ENCODE measurements around the gene ABAT. TPM values are rescaled to one million over a fixed set of nuclear protein-coding genes. Genes with fewer than 3 reads are reported as not detected.

ABAT gene
- total RNA-seq, 6 experiments from 2014 or later = 160 to 378 (median 305) TPM

DNA sequence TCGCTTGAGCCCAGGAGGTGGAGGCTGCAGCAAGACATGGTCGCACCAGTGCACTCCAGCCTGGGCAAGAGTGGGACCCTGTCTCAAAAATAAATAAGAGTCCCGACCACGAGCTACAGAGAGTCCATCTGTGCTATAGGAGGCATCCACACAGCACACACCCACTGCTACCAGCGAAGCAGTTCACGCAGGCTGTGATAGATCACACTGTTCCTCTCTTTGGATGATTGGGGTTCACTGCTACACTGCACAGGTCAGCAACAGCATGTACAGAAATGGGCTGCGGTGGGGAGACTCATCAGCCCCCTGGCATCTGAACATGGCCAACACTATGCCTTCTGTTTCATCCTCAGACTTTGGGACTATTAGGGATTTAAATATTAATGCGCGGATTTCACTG is 157.0 kb downstream of the ABAT start:
- WGBS (ENCODE audit: insufficient coverage, low coverage, low lambda C conversion rate, missing lambda C conversion rate) = no CpG with 5 or more reads among the region's 9 CpGs
- no peak for ATAC-seq

GRCh38 chr16:8831871-8832716 is 157.7 kb downstream of the ABAT start:
- no peak overlapping the region for H3K4me3 ChIP-seq
- no peaks in the 10 kb centered on the region for H3K9me3 ChIP-seq
- H3K36me3 ChIP-seq = peaks cover 0 to 22% (median 12%) of the 10 kb centered on the region in 4 donors
- H3K27ac ChIP-seq = no peak overlapping the region
- H3K27me3 ChIP-seq = no peaks in the 10 kb centered on the region
- ATAC-seq = no peak
- intact Hi-C loops (cut with DNase I) = no loop called here
- H3K4me1 ChIP-seq = no peaks in the 10 kb centered on the region
- TF ChIP-seq, protein P1, sequence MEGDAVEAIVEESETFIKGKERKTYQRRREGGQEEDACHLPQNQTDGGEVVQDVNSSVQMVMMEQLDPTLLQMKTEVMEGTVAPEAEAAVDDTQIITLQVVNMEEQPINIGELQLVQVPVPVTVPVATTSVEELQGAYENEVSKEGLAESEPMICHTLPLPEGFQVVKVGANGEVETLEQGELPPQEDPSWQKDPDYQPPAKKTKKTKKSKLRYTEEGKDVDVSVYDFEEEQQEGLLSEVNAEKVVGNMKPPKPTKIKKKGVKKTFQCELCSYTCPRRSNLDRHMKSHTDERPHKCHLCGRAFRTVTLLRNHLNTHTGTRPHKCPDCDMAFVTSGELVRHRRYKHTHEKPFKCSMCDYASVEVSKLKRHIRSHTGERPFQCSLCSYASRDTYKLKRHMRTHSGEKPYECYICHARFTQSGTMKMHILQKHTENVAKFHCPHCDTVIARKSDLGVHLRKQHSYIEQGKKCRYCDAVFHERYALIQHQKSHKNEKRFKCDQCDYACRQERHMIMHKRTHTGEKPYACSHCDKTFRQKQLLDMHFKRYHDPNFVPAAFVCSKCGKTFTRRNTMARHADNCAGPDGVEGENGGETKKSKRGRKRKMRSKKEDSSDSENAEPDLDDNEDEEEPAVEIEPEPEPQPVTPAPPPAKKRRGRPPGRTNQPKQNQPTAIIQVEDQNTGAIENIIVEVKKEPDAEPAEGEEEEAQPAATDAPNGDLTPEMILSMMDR (IDR thresholded peaks at IDR 0.05) = no peak
- TF ChIP-seq POLR2A (IDR thresholded peaks at IDR 0.05) = no peak
- WGBS (ENCODE audit: insufficient coverage, low coverage, low lambda C conversion rate, missing lambda C conversion rate) = 73% methylated on average over 3 of the region's 18 CpGs
- DNase-seq = no peak

More for the DNA sequence above, 157.0 kb downstream of the ABAT start:
- no peak for DNase-seq
- Histone ChIP-seq H3K9me3 (no peaks in the 10 kb centered on the region), H3K4me3 (no peak overlapping the region), H3K4me1 (no peaks in the 10 kb centered on the region), H3K27ac (no peak overlapping the region), H3K36me3 (peaks cover 0 to 22% (median 12%) of the 10 kb centered on the region in 4 donors), H3K27me3 (no peaks in the 10 kb centered on the region)
- TF ChIP-seq, protein P1 (IDR thresholded peaks at IDR 0.05) = no peak
- TF ChIP-seq POLR2A (IDR thresholded peaks at IDR 0.05) = no peak
- intact Hi-C loops (cut with DNase I) = no loop called here

DNA sequence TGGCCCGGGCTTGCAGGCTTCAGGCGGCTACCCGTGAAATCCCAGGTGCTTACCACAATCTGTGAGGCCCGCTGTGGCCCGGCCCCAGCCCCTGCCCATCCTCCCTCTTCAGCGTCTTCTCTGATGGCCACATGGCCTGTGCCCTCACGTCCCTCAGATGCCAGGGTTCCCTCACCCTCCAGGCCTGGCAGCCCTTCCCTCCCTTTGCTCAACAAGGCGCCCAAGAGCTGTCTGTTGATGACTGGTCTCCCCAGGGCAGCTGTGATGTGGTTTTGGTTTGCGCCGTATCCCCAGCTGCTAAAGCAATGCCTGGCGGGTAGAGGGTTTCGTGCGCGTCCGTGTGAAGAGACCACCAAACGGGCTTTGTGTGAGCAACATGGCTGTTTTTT is 158.3 kb downstream of the ABAT start:
- no peaks in the 10 kb centered on the region for H3K9me3 ChIP-seq
- H3K36me3 ChIP-seq = peaks cover 0 to 22% (median 12%) of the 10 kb centered on the region in 4 donors
- DNase-seq (no peak), ATAC-seq (peak in 1 of 4 donors; percentile 35)
- TF ChIP-seq POLR2A (IDR thresholded peaks at IDR 0.05) = no peak
- TF ChIP-seq, protein P1 (IDR thresholded peaks at IDR 0.05) = no peak
- H3K4me1 ChIP-seq = no peaks in the 10 kb centered on the region
- WGBS (ENCODE audit: insufficient coverage, low coverage, low lambda C conversion rate, missing lambda C conversion rate) = 80% methylated on average over 9 of the region's 16 CpGs
- intact Hi-C loops (cut with DNase I) = no loop called here
- no peak overlapping the region for H3K4me3 ChIP-seq
- H3K27ac ChIP-seq = no peak overlapping the region
- H3K27me3 ChIP-seq = no peaks in the 10 kb centered on the region

Small RNA genes within 50 kb of the gene (small RNA-seq; reads per million reads assigned to genes)
- gene AC007224.1 (0 reads per million in 2 experiments), gene RN7SL743P (0 reads per million in 2 experiments), gene RNU7-63P (0 reads per million in 2 experiments)

Other genes starting within 250 kb of the ABAT start
- gene TMEM114, start 84.1 kb upstream of the ABAT start, total RNA-seq = not detected
- 10 to 100 TPM; 11.3 to 15.2 (median 13.7) TPM for gene METTL22, start 52.9 kb upstream of the ABAT start, total RNA-seq
- gene TMEM186, start 123.0 kb downstream of the ABAT start, total RNA-seq = 1 to 10 TPM; 5.0 to 9.4 (median 6.9) TPM
- gene PMM2, start 123.2 kb downstream of the ABAT start, total RNA-seq = 10 to 100 TPM; 18.6 to 47.8 (median 39.0) TPM
- 100 to 1,000 TPM in 1 of 6 experiments, 10 to 100 TPM in 5; 61.5 to 132 (median 73.1) TPM for gene CARHSP1, start 194.4 kb downstream of the ABAT start, total RNA-seq
- gene LITAFD, start 207.7 kb downstream of the ABAT start, total RNA-seq = not detected

Measured in right lobe of liver (tissue), 6 donors.